Kidney (tissue), 14 donors: ENCODE data around the gene TMF1. TPM values are rescaled to one million over a fixed set of nuclear protein-coding genes. Genes with fewer than 3 reads are reported as not detected.

Experiments
- DNase-seq, 5 donors: peaks; one replicate each; pipeline ENCODE4 v3.0.0-alpha.2; 2013 to 2020
- FAIRE-seq: peaks from 2 replicates; lab custom pipeline; 2012; peaks lifted over from hg19 to GRCh38; lab: Jason Lieb, UNC
- H3K27ac ChIP-seq, 2 donors: one replicate each; pipeline ENCODE4 v1.7.0; 2013; ENCODE audit warnings: low read depth in 2 of 2, low read length in 2 of 2, inconsistent platforms in 1 of 2
- H3K27me3 ChIP-seq: one replicate; pipeline ENCODE4 v1.7.1; 2013; ENCODE audit warnings: low read length, inconsistent platforms; ENCODE audit not compliant: control insufficient read depth, insufficient read depth
- H3K36me3 ChIP-seq, 3 donors: one replicate each; pipeline versions ENCODE4 v1.7.0 to v1.7.1; 2013; ENCODE audit warnings: low read length in 3 of 3, control low read depth in 1 of 3, inconsistent platforms in 1 of 3; ENCODE audit not compliant: insufficient read depth in 3 of 3, control insufficient read depth in 2 of 3
- H3K4me1 ChIP-seq, 3 donors: one replicate each; pipeline versions ENCODE4 v1.7.0 to v1.7.1; 2013; ENCODE audit warnings: low read length in 3 of 3, inconsistent platforms in 1 of 3, low read depth in 1 of 3; ENCODE audit not compliant: control insufficient read depth in 2 of 3, insufficient read depth in 2 of 3
- H3K4me3 ChIP-seq, 3 donors: one replicate each; pipeline versions ENCODE4 v1.7.0 to v1.8.1; 2013; ENCODE audit warnings: low read length in 3 of 3, control low read depth in 1 of 3, inconsistent platforms in 1 of 3
- H3K9ac ChIP-seq, 3 donors: one replicate each; pipeline versions ENCODE4 v1.7.0 to v1.7.1; 2013; ENCODE audit warnings: low read length in 3 of 3, control low read depth in 1 of 3, inconsistent platforms in 1 of 3
- H3K9me3 ChIP-seq, 3 donors: one replicate each; pipeline versions ENCODE4 v1.7.0 to v1.7.1; 2013; ENCODE audit warnings: low read length in 3 of 3, control low read depth in 1 of 3, inconsistent platforms in 1 of 3; ENCODE audit not compliant: control insufficient read depth in 2 of 3, insufficient read depth in 1 of 3
- intact Hi-C: fragments of 100-400 bp; cut with DNase I; formaldehyde crosslinking; loops from one replicate; pipeline ENCODE4 v1.11.1; 2022
- polyA plus RNA-seq: library from polyadenylated mRNA; stranded (reverse); fragments of 350-450 nt; fragmentation: Illumina TruSeq; extraction: RNeasy Lipid Tissue Mini Kit (QIAGEN cat#74804); gene quantifications from one replicate; pipeline ENCODE4 v1.2.3, GENCODE V29; 2014; ENCODE audit warnings: low read depth, low replicate concordance; ENCODE audit not compliant: insufficient read depth
- total RNA-seq: library from RNA; stranded (reverse); fragmentation: NEBNext Ultra II Directional; extraction: Animal tissue kit (Norgen Biotek cat#: 25700); gene quantifications from one replicate; pipeline ENCODE4 v1.2.1, GENCODE V29; 2021
- TF ChIP-seq, protein P1 (sequence below): IDR thresholded peaks from 3 replicates; pipeline ENCODE4 v1.5.1; 2012; ENCODE audit warnings: mild to moderate bottlenecking, moderate library complexity, borderline replicate concordance; ENCODE audit not compliant: insufficient read depth; ENCODE audit errors: extremely low read depth
- donor health status: control.
- donor health status: control.
- donor health status: control.
- donor health status: control.
- donor health status: control.
- donor health status: DM: yes; HTN: yes; CAD: no.
- donor health status: Normal renal cell carcinoma (clear cell type).

TMF1 gene
- total and polyA plus RNA-seq, 2 donors from 2014 or later = 6.5 to 38.8 TPM

DNA sequence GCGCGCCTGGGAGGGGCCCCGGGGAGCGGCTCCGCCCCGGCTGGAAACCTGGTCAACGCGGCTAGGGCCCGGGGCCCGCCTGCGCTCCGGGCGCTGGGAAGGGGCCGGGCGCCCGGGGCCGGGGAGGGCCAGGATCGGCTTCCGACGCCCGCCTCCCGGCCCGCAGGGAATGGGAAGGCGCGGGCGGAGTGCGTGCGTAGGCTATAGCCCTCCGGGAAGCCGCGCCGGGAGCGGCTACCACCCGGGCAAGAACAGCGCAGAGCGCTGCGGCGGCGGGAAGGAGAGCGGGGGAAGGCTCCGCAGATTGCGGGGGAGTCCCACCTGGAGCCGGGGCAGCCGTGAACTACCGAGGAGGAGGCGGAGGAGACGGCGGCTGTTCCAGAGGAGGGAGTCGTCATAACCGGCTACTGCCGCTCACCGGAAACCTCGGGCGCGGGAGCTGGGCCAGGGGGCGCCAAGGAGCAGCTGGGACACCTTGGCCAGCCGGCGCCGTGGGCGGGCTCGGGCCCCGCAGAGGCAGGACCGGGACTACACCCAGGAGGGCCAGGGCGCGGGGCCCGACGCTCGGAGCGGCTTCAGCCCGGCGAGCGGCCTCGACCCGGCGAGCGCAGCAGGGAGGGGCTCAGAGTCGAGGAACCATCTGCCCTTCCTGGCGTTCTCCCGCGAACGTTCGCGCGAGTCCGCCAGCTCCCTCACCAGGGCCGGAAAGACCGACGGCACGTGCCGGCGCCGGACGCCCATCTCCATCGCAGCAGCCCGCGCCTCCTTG is 38.7 kb downstream of the TMF1 start, which contains the start of gene EOGT:
Gene EOGT, minus strand, starts transcription at position 432 of the 769 bp plus-strand sequence. CDS start 3,838 bp downstream, outside the sequence.
- TF ChIP-seq, protein P1, sequence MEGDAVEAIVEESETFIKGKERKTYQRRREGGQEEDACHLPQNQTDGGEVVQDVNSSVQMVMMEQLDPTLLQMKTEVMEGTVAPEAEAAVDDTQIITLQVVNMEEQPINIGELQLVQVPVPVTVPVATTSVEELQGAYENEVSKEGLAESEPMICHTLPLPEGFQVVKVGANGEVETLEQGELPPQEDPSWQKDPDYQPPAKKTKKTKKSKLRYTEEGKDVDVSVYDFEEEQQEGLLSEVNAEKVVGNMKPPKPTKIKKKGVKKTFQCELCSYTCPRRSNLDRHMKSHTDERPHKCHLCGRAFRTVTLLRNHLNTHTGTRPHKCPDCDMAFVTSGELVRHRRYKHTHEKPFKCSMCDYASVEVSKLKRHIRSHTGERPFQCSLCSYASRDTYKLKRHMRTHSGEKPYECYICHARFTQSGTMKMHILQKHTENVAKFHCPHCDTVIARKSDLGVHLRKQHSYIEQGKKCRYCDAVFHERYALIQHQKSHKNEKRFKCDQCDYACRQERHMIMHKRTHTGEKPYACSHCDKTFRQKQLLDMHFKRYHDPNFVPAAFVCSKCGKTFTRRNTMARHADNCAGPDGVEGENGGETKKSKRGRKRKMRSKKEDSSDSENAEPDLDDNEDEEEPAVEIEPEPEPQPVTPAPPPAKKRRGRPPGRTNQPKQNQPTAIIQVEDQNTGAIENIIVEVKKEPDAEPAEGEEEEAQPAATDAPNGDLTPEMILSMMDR = peak; percentile 55
- Histone ChIP-seq H3K4me1 (peaks cover 0 to 10% (median 6%) of the 10 kb centered on the region in 3 donors), H3K4me3 (peak within 1 kb of the TSS; percentile 61 to 82 (median 74)), H3K9me3 (no peaks in the 10 kb centered on the region), H3K27ac (peak within 1 kb of the TSS; percentile 90 to 92), H3K36me3 (peaks cover 0 to 4% (median 0%) of the 10 kb centered on the region in 3 donors), H3K9ac (peak within 1 kb of the TSS; percentile 28 to 89 (median 69)), H3K27me3 (no peaks in the 10 kb centered on the region)
- FAIRE-seq (no peak), DNase-seq (peak; percentile 90 to 95 (median 92))
- intact Hi-C loops = no loop called here

DNA sequence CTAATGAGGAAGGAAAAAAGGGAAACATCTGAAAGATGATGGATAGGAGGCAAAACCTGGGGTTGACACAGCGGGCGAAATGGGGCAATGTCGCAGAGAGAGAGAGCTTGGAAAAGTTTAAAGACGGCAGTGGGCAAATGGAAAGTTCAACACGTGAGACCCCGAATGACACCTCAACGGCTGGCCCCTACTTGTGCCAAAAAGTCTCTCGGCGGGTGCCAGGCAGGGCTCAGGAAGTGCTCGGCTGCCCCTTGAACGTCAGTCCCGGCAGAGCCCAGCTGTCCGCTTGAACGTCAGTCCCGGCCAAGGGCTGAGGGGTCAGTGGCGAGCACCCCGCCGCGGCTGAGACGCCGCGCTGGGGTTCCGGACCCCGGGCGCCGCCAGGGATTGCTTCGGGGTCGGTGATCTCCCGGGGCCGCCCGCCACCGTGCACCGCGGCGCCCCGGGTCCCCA is 39.3 kb downstream of the TMF1 start:
- DNase-seq (peak; percentile 59 to 86 (median 69)), FAIRE-seq (no peak)
- Histone ChIP-seq H3K4me3 (peak overlapping the region in 2 of 3 donors; percentile 74 to 82), H3K9me3 (no peaks in the 10 kb centered on the region), H3K4me1 (peaks cover 0 to 10% (median 6%) of the 10 kb centered on the region in 3 donors), H3K9ac (peak overlapping the region in 2 of 3 donors; percentile 55 to 69), H3K36me3 (no peaks in the 10 kb centered on the region), H3K27ac (peak overlapping the region; percentile 90 to 92), H3K27me3 (no peaks in the 10 kb centered on the region)
- TF ChIP-seq, protein P1 = no peak
- intact Hi-C loops = no loop called here

DNA sequence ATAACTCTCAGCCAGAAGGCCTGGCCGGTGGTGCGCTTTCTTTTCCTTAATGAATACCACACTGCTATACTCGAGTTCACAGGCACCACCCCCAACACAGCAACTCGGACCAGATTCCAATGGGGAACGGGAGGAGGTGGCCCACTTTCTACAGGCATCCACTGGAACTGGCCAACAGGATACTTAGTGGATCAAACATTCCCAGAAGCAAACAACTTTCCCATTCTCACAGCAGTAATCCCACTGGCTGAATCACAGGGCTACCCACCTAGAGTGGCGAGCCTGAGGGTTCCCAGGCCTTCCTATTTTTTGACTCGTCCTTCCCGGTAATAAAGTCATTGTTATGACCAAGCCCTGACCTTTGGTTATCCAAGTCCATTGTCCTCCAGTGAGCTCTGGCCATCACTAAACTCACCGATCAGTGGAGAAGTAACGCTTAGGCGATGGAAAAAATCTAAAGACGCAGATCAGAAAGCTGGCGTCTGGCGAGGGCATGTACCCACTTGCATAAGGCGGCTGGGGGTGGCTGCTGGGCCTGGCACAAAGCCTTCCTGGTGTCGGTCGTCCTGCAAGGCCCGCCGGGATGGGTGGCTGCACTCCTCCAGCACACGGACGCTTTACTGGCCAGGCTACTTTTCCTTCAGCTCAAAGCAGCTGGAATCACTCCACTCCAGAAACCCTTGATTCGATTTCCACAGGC is 39.9 kb downstream of the TMF1 start:
- FAIRE-seq (no peak), DNase-seq (peak; percentile 37 to 80 (median 68))
- intact Hi-C loops = no loop called here
- Histone ChIP-seq H3K27ac (peak overlapping the region; percentile 90 to 92), H3K4me1 (peaks cover 0 to 10% (median 6%) of the 10 kb centered on the region in 3 donors), H3K9me3 (no peaks in the 10 kb centered on the region), H3K36me3 (no peaks in the 10 kb centered on the region), H3K9ac (peak overlapping the region in 2 of 3 donors; percentile 55 to 69), H3K4me3 (peak overlapping the region in 2 of 3 donors; percentile 74 to 82), H3K27me3 (no peaks in the 10 kb centered on the region)
- TF ChIP-seq, protein P1 = no peak
